Cardiac ventricle fibroblast (primary cell): ENCODE data around the gene PRSS58. TPM values are rescaled to one million over a fixed set of nuclear protein-coding genes. Genes with fewer than 3 reads are reported as not detected.

Source experiments
- total RNA-seq: library from RNA; depleted of rRNA; stranded (reverse); fragments of >200 nt; gene quantifications from 2 replicates; pipeline ENCODE4 v1.2.3, GENCODE V29; 2015

The PRSS58 gene, protein sequence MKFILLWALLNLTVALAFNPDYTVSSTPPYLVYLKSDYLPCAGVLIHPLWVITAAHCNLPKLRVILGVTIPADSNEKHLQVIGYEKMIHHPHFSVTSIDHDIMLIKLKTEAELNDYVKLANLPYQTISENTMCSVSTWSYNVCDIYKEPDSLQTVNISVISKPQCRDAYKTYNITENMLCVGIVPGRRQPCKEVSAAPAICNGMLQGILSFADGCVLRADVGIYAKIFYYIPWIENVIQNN
- not detected in 2 replicates for total RNA-seq

DNA sequence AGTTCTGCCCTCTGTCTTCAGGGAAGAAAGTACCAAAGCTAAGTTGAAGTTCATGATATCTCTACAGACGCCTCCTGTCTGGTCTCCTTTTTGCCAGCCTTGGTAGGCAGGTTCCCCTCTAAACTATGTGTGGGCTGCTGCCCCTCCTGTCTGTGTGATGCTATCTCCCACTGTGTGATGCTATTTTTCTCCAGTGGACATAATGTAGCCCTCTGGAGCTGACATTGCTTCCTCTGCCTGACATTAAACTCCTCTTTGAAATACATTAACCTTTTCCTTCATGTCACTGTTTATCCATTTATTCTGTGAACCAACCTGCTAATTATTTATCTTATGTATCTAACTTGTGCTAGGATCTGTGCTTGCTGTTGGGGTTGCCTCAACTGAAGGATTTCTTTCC, at the start of gene PRSS58:
TSS of gene PRSS58 (minus strand) at position 101 of the 400 bp plus-strand sequence. CDS start 351 bp downstream, outside the sequence.

Other genes starting within 250 kb of the PRSS58 start
- not detected in 2 replicates for gene MGAM2, start 146.3 kb downstream of the PRSS58 start, total RNA-seq